CD4-positive, alpha-beta T cell treated with Interleukin-1 beta for 1 hour (primary cell): Measurements from ENCODE around the gene MMAA.
"Not testable (repeated sequence)": the region's sequence is repeated elsewhere in the genome, so short reads cannot be mapped to it uniquely, and the experiment has no call there.

Source experiments
- DNase-seq, 2 donors: peaks; one replicate each; pipeline ENCODE4 v3.0.0-alpha.2; 2020 to 2022

MMAA gene

DNA sequence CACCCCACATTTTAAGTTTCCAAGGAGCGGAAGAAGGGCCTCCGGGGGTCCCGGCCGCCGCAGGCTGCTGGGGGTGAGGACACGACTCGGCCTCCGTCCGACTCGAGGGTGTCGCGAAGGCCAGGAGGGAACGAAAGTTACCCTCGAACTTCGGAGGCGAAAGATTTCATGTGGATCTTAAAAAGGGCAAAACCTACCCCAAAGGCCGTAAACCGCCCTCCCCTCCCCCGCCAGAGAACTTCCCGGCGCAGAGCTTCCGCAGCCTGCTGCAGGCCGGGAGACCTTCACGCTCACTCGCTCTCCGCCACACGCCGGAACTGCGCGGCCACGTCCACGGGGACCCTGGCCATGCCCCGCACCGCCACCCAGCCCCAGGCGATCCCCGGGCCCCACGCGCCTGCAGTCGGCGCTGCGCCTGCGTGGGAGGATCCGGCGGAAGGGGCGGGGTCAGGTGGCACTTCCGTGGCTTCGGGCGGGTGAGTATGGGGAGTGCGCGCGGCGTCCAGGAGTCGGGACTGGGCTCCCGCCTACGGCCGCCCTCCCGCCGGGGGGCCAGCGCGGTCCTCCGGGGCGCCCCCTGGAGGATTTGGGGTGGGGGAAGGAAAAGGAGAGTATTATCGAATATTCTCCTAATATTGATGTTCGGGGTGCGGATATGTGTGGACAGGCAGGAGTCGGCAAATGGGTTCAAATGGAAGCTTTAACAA lies at the start of gene MMAA:
TSS of gene MMAA (plus strand) at position 454 of the 707 bp plus-strand sequence. CDS start 19,755 bp downstream, outside the sequence.
- peak; percentile 93 to 94 for DNase-seq

DNA sequence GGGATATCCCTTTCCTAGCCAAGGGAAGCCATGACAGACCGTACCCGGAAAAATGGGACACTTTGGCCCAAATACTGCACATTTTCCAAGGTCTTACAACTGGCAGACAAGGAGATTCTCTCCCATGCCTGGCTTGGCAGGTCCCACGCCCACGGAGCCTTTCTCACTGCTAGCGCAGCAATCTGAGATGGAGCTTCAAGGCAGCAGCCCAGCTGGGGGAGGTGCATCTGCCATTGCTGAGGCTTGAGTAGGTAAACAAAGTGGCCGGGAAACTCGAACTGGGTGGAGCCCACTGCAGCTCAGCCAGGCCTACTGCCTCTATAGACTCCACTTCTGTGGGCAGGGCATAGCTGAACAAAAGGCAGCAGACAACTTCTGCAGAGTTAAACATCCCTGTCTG lies 44.6 kb upstream of the MMAA start:
- not testable (repeated sequence) for DNase-seq

DNA sequence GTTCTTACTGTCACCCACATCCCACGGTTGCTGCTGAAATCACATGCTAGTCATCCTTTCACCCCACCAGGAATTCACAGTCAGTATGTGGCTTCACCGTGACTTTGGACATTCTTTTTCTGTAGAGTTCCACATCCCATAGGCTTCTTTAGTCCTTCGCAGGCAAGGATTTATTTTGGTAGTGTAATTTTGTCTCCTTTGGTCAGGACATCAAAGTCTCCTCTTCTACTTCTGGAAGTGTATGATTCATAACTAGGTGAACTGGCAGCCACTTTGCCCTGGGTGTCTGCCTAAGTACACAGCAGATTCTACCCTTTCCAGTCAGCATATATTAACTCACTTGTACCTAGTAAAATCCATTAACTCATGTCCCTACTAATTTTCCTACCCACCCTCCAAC lies 38.3 kb upstream of the MMAA start:
- no peak for DNase-seq

DNA sequence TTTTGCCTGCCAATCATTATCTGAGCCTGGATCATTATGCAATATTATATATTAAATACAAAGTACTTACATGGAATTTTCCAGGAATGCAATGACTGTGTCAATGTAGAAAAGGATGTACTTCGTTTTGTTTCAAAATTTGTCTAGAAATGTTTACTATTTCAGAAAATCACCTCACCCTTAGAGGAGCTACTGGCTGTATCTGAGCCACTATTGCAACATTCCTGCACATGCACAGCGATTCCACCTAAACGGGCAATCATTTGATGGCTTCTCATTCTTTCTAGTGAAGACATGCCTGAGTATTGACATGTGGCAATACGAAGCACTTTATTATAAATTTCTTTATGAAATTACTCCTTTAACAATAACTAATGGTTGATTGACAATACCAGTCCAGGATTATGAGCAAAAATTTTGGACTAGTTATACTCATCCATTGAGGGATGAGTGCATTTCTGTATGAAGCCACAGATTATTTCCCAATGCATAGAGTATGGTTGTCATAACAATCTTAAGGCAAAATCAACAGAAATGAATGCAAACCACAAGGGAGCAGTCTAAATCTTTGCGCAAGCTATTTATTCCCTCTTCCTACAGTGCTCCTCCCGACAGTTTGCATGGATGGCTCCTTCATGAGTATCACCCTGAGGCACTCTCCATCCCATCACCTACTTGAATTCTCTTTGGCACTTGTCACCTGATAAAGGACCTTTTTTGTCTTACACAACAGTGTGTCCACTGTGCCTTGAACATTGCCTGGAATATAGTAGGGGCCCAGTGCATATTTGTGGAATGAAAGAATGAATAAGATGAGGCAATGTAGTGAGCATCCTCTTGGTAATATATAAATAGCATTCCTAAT lies 35.8 kb upstream of the MMAA start:
- DNase-seq = no peak

DNA sequence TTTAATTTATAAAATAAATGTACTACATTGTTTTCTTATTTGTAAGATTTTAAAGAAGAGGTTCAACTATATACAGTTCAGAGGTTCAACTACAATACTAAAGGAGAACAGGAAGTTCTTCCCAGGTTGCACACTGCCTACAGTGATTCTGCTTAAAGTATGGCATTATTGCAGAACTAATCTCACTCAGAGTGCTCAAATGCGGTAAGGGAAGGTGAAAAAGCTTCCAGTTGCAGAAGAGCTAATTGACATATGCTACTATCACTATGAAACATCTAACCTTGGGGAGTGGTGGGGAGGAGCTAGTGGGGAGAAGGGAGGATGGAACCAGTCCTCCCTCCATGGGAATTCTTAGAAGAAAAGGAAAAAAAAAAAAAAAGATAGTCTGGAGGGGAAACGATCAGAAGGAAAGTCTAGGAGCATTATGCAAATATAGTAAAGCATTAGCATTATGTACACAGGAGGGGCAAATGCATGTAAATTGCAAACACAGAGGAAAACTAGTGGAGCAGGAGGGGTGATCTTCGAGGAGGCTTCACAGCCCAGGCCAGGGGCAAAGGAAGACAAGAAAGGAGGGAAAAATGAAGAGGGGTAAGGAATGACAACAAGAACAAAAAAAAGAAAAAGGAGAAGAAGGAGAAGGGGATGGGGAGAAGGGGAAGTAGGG lies 32.0 kb upstream of the MMAA start:
- DNase-seq = no peak

DNA sequence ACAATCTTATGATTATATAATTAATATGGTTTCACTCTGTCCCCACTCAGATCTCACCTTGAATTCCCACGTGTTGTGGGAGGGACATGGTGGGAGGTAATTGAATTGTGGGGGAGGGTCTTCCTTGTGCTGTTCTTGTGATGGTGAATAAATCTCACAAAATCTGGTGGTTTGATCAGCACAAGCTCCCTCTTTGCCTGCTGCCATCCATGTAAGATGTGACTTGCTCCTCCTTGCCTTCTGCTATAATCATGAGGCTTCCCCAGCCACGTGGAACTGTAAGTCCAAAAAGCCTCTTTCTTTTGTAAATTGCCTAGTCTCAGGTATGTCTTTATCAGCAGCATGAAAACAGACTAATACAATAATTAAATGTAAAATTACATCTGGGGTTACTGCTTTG lies 29.8 kb upstream of the MMAA start:
- not testable (repeated sequence) for DNase-seq

DNA sequence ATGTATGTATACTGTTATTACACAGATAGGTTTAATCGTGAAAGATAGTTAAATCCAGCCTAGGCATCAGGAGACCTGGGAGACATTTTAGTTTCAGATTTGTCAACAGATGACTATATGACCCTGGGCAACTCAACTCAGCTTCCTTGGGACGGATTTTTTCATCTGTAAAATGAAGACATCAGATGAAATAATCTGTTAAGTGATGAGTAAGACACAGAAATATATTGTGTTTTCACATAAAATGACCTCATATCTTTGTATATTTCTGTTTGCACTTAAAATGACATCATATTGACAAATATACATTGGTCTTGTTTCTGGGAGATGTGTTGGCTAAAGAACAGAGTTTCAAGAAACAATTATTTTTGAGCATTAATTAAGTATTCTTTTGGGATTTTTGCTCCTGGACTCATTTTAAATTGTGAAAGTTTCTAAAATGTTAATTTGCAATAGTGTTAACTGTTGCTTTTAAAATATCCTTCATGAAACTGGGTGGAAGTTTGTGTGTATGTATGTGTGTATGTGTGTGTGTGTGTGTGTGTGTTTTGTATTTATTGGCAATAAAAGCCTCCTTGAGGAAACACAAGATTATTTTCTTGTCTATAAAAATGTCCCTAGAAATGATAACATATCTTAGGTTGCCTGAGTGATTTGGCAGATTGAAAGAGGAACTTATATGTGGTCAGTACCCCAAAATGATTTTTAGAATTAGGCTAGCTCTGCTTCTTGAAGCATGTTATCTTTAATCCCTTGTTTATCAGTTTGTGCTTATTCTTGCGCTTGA lies 29.1 kb upstream of the MMAA start:
- no peak for DNase-seq

DNA sequence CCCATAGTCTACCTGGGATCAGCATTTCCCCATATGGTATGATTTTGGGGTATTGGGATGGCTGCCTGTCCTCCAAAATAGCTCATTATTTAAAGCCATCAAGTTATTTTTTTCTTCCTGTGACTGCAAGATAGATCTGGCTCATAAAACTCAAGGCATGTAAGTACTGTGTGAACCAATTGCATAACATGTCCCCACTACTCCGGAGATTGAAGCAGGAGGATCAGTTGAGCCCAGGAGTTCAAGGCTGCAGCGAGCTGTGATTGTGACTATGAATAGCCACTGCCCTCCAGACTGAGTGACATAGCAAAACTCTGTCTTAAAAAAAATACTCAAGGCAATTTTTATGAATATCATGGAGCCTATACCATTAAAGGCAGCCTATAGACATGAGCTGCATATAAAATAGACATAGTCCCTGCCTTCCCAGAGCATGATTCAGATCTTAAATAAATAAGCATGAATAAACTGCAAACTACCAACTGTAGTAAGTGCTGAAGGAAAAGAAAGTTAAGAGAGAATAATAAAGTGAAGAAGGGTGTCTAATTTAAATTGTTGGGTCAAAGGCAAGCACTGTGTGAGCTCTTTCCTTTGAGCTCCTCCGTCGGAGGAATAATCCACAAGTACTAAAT lies 16.9 kb upstream of the MMAA start:
- no peak for DNase-seq

DNA sequence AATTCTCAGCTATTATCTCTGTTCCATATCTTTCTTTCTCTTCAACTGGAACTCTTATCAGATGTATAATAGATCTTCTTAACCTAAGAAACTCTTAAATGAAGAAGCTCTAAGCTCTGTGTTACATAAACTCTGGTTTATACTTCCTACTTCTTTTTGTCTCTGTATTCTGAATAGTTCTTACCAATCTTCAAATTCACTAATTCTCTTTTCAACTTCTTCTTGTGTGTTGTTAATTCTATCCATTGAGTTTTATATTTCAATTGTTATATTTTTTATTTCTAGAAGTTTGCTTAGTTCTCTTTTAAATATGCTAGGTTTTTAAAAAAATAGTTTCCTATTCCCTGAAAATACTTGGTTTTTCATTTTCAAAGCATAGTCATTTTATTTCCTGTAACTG lies 13.2 kb upstream of the MMAA start:
- DNase-seq = no peak

DNA sequence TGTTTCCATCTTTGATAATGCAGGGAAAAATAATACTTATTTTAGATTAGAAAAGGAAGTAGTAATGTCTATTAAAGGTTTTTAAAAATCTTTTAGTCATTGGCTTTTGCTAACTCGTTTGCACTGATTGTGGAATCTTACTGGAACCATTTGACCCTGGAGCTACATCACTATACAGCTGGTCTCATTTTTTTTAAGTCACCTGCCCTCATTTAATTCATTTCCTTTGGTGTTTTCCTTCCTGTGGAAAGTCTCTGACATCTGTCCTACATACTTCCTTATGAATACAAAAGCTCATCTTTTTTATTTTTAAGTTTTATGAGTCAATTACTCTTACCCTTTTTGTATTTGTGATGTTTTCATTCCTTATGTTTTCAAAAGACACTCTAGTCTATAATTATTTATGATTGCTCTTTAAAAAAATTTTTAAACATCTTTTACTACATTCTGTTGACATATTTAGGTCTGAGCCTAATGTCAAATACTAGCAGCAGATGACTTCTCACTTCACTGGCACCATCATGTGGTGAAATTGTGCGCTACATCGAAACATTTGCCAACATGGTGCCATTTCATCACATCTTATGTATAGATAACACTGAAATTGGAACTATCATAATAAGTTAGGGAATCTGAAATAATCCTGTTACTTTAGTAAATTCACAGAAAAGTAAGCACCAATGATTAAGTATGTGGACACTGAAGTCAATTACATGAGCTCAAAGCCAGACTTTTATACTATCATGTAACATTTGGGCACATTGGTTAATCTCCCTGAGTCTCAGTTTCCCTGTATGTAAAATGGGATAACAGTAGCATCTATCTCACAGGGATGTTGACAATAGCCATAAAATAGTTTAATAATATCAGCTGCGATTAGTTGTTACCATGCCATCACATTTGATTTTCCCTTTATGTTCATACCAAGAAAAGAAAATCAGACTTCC lies 9.4 kb upstream of the MMAA start:
- DNase-seq = peak; percentile 54 to 62

DNA sequence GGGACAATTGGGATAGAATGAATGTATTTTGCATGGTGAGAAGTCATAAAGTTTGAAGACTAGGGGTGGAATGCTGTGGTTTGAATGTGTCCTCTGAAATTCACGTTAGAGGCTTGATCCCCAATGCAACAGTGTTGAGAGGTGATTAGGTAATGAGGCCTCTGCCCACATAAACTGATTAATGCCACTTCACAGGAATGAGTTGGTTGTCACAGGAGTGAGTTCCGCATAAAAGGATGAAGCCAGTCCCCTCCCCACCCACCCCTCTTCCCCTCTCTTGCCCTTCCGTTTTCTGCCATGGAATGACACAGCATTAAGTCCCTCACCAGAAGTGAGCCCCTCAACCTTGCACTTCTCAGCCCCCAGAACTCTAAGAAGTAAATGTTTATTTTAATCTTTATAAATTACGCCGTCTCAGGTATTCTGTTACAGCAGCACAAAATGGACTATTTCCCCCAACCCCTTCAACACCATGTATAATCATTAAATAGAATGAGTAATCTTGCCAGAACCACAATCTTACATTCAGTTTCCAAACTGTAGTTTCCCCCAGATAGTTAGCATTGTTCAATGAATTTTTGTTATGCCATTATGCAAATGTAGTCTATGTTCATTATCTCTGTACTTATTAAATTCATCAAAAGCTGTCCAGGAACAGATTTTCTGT lies 5.5 kb upstream of the MMAA start:
- no peak for DNase-seq

DNA sequence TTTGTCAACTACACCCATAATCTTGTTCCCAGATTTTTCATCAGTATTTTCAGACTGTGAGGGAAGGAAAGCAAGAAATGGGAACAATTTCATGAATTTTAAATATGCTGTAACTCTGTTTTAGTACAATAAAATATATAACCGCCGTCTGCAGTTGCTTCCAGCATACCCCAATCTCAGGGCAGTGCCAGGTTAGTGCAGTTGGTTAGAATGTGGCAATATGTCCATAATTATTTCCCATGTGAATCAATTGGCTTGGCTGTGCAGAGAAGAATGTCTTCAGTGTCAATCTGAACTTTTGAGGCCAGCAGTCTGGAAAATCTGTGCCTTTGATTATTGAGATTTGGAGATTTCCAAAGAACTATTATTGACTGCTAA lies 5.0 kb upstream of the MMAA start:
- no peak for DNase-seq

DNA sequence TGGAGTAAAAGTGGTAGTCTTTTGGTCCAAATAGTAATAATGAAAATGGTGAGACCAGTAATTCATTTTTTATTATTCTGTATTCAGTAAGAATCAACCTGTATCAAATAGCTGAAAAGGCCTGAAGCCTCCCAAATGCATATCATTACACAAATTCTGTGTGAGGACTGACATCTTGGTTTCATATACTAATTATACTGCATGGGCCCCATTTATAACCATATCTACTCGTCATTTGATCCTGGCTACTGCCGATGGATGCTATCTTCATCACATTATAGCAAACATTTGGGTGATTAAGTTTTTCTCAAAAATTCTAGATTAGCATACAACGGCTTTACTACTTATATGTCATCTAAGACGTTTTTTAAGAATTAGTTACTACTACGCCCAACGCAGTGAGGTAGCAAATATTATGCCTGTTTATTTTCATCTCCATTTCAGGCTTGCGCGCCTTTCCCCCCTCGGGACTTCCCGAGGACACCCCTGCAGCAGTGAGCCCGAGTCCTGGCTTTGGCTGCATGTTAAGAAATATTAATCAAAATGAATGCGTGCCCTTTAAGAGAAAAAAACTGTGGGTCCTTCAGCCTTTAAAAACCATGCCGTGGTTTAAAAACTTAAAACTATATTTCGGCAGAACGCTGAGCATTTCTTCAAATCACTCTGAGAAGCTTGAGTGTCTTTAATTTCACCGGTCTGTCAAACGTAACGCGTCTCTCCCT lies 814 bp upstream of the MMAA start:
- DNase-seq = peak in 1 of 2 donors; percentile 50

DNA sequence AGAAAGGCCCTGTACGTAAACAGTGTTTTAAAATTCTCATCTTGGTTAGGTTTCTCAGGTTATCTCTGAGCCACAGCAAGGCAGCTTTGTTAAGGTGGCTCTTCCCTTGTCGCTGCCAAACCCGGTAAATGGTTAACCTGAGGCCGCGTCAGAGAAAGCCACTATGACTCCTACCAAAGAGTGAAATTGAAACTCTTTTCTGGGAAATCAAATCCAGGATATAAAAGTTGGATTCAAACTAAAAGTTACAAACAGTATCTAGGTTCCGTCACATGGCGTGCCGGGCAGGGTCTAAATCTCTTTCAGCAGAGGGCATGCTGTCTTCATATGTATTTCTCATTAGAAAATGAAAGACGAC lies 433 bp downstream of the MMAA start:
- peak in 1 of 2 donors; percentile 67 for DNase-seq

DNA sequence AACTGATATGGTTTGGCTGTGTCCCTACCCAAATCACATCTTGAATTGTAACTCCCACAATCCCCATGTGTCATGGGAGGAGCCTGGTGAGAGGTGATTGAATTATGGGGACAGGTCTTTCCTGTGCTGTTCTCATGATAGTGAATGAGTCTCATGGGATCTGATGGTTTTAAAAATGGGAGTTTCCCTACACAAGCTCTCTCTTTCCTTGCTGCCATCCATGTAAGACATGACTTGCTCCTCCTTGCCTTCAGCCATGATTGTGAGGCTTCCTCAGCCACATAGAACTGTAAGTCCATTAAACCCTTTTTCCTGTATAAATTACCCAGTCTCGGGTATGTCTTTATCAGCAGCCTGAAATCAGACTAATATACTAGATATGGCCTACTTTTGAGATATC lies 2.9 kb downstream of the MMAA start:
- DNase-seq = not testable (repeated sequence)

DNA sequence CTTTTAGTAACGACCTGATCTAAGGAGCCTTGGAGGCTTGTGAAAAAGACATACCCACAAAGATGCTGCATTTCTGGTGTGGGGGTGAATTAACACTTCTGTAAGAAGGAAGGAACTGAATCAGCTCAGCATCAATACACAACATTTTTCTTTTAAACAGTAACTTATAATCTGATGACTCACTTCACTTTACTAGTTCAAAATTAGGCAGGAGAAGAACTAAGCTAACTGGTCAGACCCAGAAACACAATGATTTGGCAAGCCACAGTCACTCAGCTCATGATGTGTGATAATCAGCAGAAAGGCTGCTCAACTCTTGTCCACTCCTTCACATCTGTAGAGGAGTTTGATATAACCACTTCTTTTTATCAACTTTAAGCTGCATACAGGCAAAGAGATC lies 4.6 kb downstream of the MMAA start:
- DNase-seq = peak in 1 of 2 donors; percentile 12

DNA sequence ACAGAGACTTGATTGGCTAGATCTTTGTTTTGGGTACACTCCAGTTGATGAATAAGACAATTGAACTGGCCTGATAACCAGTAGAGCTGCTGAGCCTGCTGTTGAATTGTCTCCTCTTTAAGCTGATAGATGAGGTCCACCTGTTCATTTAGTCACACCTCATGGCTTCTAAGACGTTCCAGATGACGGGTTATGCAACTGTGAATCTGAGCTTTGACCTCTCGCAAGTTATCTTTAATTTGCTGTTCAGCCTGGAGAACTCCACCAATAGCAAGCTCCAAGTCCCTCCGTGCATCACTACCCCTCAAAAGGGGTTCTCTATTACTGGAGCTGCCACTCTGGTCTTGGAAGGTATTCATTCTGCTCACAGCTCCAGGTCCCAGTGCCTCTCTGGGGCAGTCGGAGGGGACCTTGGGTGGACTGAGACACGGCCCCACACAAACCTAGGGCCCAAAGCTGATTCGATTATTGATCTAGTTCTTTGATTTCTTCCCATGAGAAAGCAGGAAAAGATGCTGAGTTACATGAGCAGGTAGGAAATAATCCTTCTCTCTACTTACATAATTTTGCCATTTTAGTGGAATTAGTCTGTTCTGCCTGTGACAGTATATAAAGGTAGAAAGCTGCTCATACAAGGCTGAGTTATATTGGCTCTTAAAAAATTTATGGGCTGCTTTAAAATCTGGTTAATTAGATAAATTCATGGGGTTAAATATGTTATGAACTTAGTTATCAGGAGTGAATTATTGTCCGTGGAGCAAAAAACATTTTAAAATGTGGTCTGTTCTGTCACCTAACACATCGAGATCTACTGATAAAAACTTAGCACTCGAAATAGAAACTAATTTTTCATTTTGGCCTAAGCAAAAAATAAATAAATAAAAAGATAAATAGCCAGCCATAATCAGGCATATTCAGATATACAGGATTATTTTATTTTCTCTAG lies 6.8 kb downstream of the MMAA start:
- peak in 1 of 2 donors; percentile 14 for DNase-seq

DNA sequence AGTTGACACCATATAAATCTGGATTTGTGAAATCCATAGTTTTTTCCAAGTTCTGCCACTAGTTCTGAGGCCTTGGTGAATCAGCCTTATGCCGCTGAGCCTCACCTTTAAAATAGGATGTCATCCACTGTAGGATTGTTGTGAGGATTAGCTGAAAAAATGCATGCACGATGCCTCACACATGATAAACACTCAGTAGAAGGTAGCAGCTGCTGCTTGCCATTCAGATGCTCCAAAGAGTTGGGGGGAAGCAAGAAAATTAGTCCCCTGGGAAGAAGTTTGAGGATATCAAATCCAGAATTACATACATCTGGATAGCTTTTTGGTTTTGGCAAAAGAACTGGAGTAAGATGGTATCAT lies 7.4 kb downstream of the MMAA start:
- DNase-seq = no peak

DNA sequence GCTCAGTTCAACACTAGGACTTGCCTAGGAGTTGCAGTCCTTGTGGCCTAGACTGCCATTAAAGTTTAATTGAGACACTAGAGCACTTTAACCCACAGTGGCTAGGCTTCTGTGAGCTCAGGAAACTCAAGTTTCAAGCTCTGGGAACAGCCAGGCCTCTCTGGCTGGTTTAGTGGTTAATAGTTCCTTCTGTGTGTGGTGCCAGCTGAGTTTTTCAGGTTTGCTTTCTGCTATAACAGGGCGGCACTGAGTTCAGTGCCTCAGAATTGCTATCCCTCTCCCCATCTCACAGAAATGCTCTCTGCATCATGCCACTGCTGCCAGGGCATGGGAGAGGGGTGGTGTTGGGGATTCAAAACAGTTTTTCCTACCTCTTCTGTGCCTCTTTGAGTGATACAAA lies 15.9 kb downstream of the MMAA start:
- DNase-seq = no peak
